ENCODE results near the gene ADARB2.
"Not testable (repeated sequence)": the region's sequence is repeated elsewhere in the genome, so short reads cannot be mapped to it uniquely, and the experiment has no call there.

Gene ADARB2

GRCh38 chr10:1737222-1738061, at the start of gene ADARB2:
ADARB2 (minus strand) TSS chr10:1737525.
- no peak within 1 kb of the TSS for H3K27ac ChIP-seq (ENCODE audit: low read length)
- peaks cover 0 to 15% of the 10 kb centered on the region in 2 donors for H3K4me1 ChIP-seq (ENCODE audit: control insufficient read depth in 1 of 2, insufficient read depth in 2 of 2, low read length in 2 of 2)
- peak within 1 kb of the TSS in 1 of 2 donors; percentile 56 for H3K4me3 ChIP-seq (ENCODE audit: low read depth in 1 of 2, low read length in 2 of 2)
- no peaks in the 10 kb centered on the region for H3K36me3 ChIP-seq (ENCODE audit: control insufficient read depth in 1 of 2, insufficient read depth in 2 of 2, low read length in 2 of 2)
- peaks cover 24% of the 10 kb centered on the region for H3K27me3 ChIP-seq (ENCODE audit: low read depth, low read length)
- H3K9me3 ChIP-seq (ENCODE audit: control insufficient read depth in 1 of 2, low read length in 2 of 2), result no peaks in the 10 kb centered on the region

- H3K27me3 ChIP-seq (ENCODE audit: low read depth, low read length), result no peaks in the 10 kb centered on the region
- no peaks in the 10 kb centered on the region for H3K9me3 ChIP-seq (ENCODE audit: control insufficient read depth in 1 of 2, low read length in 2 of 2)
- H3K36me3 ChIP-seq (ENCODE audit: control insufficient read depth in 1 of 2, insufficient read depth in 2 of 2, low read length in 2 of 2), result no peaks in the 10 kb centered on the region
- H3K27ac ChIP-seq (ENCODE audit: low read length), result no peak overlapping the region
- no peaks in the 10 kb centered on the region for H3K4me1 ChIP-seq (ENCODE audit: control insufficient read depth in 1 of 2, insufficient read depth in 2 of 2, low read length in 2 of 2)
- H3K4me3 ChIP-seq (ENCODE audit: low read depth in 1 of 2, low read length in 2 of 2), result no peak overlapping the region
Observed at GRCh38 chr10:1785835-1786234, 48.5 kb upstream of the ADARB2 start.

- no peak overlapping the region for H3K27ac ChIP-seq (ENCODE audit: low read length)
- H3K27me3 ChIP-seq (ENCODE audit: low read depth, low read length), result no peaks in the 10 kb centered on the region
- H3K4me1 ChIP-seq (ENCODE audit: control insufficient read depth in 1 of 2, insufficient read depth in 2 of 2, low read length in 2 of 2), result no peaks in the 10 kb centered on the region
- H3K4me3 ChIP-seq (ENCODE audit: low read depth in 1 of 2, low read length in 2 of 2), result no peak overlapping the region
- H3K36me3 ChIP-seq (ENCODE audit: control insufficient read depth in 1 of 2, insufficient read depth in 2 of 2, low read length in 2 of 2), result no peaks in the 10 kb centered on the region
- H3K9me3 ChIP-seq (ENCODE audit: control insufficient read depth in 1 of 2, low read length in 2 of 2), result no peaks in the 10 kb centered on the region
Observed at GRCh38 chr10:1782841-1783240, 45.5 kb upstream of the ADARB2 start.

DNA sequence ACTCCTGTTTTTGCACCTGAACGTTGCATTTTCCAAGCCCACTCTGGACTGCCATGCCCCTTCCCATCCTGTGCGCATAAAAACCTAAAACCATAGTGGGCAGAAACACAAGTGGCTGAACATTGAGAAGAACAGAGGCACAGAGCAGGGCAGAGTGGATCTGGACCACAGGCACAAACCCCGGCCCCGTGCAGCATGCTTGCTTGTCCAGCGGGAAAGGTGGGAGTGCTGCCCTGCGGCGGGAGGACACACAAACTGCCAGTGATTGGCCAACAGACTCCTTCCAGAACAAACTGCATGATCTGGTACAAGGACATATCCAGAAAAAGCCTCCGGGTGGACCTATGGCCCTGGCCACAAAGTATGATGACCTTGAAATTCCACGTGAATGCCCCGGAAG, 42.5 kb upstream of the ADARB2 start:
- H3K4me3 ChIP-seq (ENCODE audit: low read depth in 1 of 2, low read length in 2 of 2), result no peak overlapping the region
- H3K9me3 ChIP-seq (ENCODE audit: control insufficient read depth in 1 of 2, low read length in 2 of 2), result no peaks in the 10 kb centered on the region
- no peaks in the 10 kb centered on the region for H3K36me3 ChIP-seq (ENCODE audit: control insufficient read depth in 1 of 2, insufficient read depth in 2 of 2, low read length in 2 of 2)
- H3K27ac ChIP-seq (ENCODE audit: low read length), result no peak overlapping the region
- no peaks in the 10 kb centered on the region for H3K27me3 ChIP-seq (ENCODE audit: low read depth, low read length)
- no peaks in the 10 kb centered on the region for H3K4me1 ChIP-seq (ENCODE audit: control insufficient read depth in 1 of 2, insufficient read depth in 2 of 2, low read length in 2 of 2)

DNA sequence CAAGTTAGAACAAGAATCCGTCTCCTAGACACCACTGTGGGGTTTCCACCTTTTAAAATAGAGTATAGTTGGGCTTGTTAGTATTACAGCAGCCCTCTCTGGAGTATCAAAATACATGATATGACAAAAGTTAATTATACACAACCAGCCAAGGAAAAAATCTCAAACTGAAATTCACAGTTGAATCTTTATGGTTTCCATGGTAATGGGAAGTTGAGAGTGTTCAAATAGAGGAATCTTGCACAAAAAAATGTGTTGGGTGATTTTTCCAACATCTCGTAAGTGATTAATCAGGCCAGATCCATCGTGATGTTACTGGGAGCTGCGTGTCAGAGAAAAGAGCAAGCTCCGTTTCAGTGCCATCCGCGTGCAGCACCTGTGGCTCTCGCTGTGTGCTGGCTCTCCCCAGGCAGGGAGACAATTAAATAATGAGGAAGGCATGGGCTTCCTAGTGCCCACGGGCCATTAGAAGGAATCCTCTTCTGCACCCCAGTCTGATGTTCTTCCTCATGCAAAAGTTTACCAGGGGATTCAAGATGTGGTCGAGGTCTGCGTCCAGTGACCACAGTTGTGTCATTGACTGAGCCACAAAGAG, 41.1 kb upstream of the ADARB2 start:
- Histone ChIP-seq H3K36me3 (ENCODE audit: control insufficient read depth in 1 of 2, insufficient read depth in 2 of 2, low read length in 2 of 2) (no peaks in the 10 kb centered on the region), H3K4me1 (ENCODE audit: control insufficient read depth in 1 of 2, insufficient read depth in 2 of 2, low read length in 2 of 2) (no peaks in the 10 kb centered on the region), H3K4me3 (ENCODE audit: low read depth in 1 of 2, low read length in 2 of 2) (no peak overlapping the region), H3K27me3 (ENCODE audit: low read depth, low read length) (no peaks in the 10 kb centered on the region), H3K27ac (ENCODE audit: low read length) (no peak overlapping the region), H3K9me3 (ENCODE audit: control insufficient read depth in 1 of 2, low read length in 2 of 2) (no peaks in the 10 kb centered on the region)

GRCh38 chr10:1776127-1776662, 38.9 kb upstream of the ADARB2 start:
- no peaks in the 10 kb centered on the region for H3K4me1 ChIP-seq (ENCODE audit: control insufficient read depth in 1 of 2, insufficient read depth in 2 of 2, low read length in 2 of 2)
- no peaks in the 10 kb centered on the region for H3K36me3 ChIP-seq (ENCODE audit: control insufficient read depth in 1 of 2, insufficient read depth in 2 of 2, low read length in 2 of 2)
- no peak overlapping the region for H3K27ac ChIP-seq (ENCODE audit: low read length)
- no peaks in the 10 kb centered on the region for H3K27me3 ChIP-seq (ENCODE audit: low read depth, low read length)
- no peak overlapping the region for H3K4me3 ChIP-seq (ENCODE audit: low read depth in 1 of 2, low read length in 2 of 2)
- H3K9me3 ChIP-seq (ENCODE audit: control insufficient read depth in 1 of 2, low read length in 2 of 2), result no peaks in the 10 kb centered on the region

- no peak overlapping the region for H3K4me3 ChIP-seq (ENCODE audit: low read depth in 1 of 2, low read length in 2 of 2)
- no peaks in the 10 kb centered on the region for H3K36me3 ChIP-seq (ENCODE audit: control insufficient read depth in 1 of 2, insufficient read depth in 2 of 2, low read length in 2 of 2)
- H3K4me1 ChIP-seq (ENCODE audit: control insufficient read depth in 1 of 2, insufficient read depth in 2 of 2, low read length in 2 of 2), result no peaks in the 10 kb centered on the region
- H3K27me3 ChIP-seq (ENCODE audit: low read depth, low read length), result no peaks in the 10 kb centered on the region
- no peak overlapping the region for H3K27ac ChIP-seq (ENCODE audit: low read length)
- no peaks in the 10 kb centered on the region for H3K9me3 ChIP-seq (ENCODE audit: control insufficient read depth in 1 of 2, low read length in 2 of 2)
Observed at GRCh38 chr10:1774796-1775195, 37.5 kb upstream of the ADARB2 start.

- H3K36me3 ChIP-seq (ENCODE audit: control insufficient read depth in 1 of 2, insufficient read depth in 2 of 2, low read length in 2 of 2); H3K4me1 ChIP-seq (ENCODE audit: control insufficient read depth in 1 of 2, insufficient read depth in 2 of 2, low read length in 2 of 2); H3K27ac ChIP-seq (ENCODE audit: low read length); H3K4me3 ChIP-seq (ENCODE audit: low read depth in 1 of 2, low read length in 2 of 2); H3K27me3 ChIP-seq (ENCODE audit: low read depth, low read length); H3K9me3 ChIP-seq (ENCODE audit: control insufficient read depth in 1 of 2, low read length in 2 of 2): not testable (repeated sequence)
Observed at GRCh38 chr10:1773204-1773603, 35.9 kb upstream of the ADARB2 start.

DNA sequence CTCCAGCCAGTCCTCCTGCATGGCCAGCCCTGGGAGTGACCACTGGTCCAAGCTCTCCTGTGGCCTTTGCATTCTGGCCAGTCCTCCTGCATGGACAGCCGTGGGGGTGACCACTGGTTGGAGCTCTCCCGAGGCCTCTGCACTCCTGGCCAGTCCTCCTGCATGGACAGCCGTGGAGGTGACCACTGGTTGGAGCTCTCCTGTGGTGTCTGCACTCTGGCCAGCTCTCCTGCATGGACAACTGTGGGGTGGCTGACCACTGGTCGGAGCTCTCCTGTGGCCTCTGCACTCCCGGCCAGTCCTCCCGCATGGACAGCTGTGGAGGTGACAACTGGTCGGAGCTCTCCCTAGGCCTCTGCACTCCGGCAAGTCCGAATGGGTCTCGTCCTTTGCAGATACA, 28.7 kb upstream of the ADARB2 start:
- Histone ChIP-seq H3K27ac (ENCODE audit: low read length) (no peak overlapping the region), H3K4me1 (ENCODE audit: control insufficient read depth in 1 of 2, insufficient read depth in 2 of 2, low read length in 2 of 2) (no peaks in the 10 kb centered on the region), H3K36me3 (ENCODE audit: control insufficient read depth in 1 of 2, insufficient read depth in 2 of 2, low read length in 2 of 2) (no peaks in the 10 kb centered on the region), H3K9me3 (ENCODE audit: control insufficient read depth in 1 of 2, low read length in 2 of 2) (no peaks in the 10 kb centered on the region), H3K4me3 (ENCODE audit: low read depth in 1 of 2, low read length in 2 of 2) (no peak overlapping the region), H3K27me3 (ENCODE audit: low read depth, low read length) (no peaks in the 10 kb centered on the region)

- Histone ChIP-seq H3K36me3 (ENCODE audit: control insufficient read depth in 1 of 2, insufficient read depth in 2 of 2, low read length in 2 of 2) (no peaks in the 10 kb centered on the region), H3K4me1 (ENCODE audit: control insufficient read depth in 1 of 2, insufficient read depth in 2 of 2, low read length in 2 of 2) (no peaks in the 10 kb centered on the region), H3K27ac (ENCODE audit: low read length) (no peak overlapping the region), H3K9me3 (ENCODE audit: control insufficient read depth in 1 of 2, low read length in 2 of 2) (peaks cover 0 to 17% of the 10 kb centered on the region in 2 donors), H3K27me3 (ENCODE audit: low read depth, low read length) (no peaks in the 10 kb centered on the region), H3K4me3 (ENCODE audit: low read depth in 1 of 2, low read length in 2 of 2) (no peak overlapping the region)
Observed at GRCh38 chr10:1762076-1762475, 24.8 kb upstream of the ADARB2 start.

DNA sequence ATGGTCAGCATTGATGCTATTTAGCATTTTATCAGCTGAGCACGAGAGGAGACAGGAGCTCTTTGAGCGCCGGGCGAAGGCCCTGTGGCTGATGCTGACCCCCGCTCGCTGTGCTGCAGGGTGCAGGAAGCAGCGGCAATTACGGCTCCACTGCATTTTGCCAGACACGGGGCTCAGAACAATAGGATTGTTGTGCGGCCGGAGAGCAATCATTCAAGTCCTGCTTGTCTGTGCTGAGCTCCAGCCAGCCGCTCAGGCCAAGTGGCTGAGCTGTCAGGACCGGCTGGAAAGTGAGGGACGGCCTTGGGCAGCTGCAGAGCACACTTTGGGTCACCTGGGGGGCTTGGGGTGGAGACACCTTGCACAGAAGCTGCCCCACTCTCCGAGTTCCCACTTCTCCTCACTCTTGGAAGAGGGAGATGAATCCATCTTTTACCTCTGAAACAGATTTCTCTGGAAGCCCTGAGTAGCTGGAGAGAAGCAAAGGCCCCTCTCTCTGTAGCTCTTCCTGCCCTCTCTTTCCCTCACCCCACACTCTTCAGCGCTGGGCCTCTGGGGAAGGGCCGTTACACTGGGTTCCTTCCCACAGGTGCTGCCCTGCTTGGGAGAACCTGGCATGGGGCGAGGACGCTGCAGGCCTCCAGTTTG, 17.3 kb upstream of the ADARB2 start:
- peaks cover 0 to 35% of the 10 kb centered on the region in 2 donors for H3K9me3 ChIP-seq (ENCODE audit: control insufficient read depth in 1 of 2, low read length in 2 of 2)
- H3K4me1 ChIP-seq (ENCODE audit: control insufficient read depth in 1 of 2, insufficient read depth in 2 of 2, low read length in 2 of 2), result no peaks in the 10 kb centered on the region
- no peak overlapping the region for H3K27ac ChIP-seq (ENCODE audit: low read length)
- H3K36me3 ChIP-seq (ENCODE audit: control insufficient read depth in 1 of 2, insufficient read depth in 2 of 2, low read length in 2 of 2), result no peaks in the 10 kb centered on the region
- no peak overlapping the region for H3K4me3 ChIP-seq (ENCODE audit: low read depth in 1 of 2, low read length in 2 of 2)
- H3K27me3 ChIP-seq (ENCODE audit: low read depth, low read length), result no peaks in the 10 kb centered on the region

All from muscle layer of duodenum (tissue), 2 donors.